Esophagus muscularis mucosa (tissue), 4 donors: ENCODE measurements around the gene TNK1. TPM values are rescaled to one million over a fixed set of nuclear protein-coding genes. Genes with fewer than 3 reads are reported as not detected.

Experiments used
- DNase-seq: peaks from one replicate; pipeline ENCODE4 v3.0.0-alpha.2; 2017; ENCODE audit errors: extremely low spot score
- H3K27ac ChIP-seq, 4 donors: fragments of 200-600 bp; sonication (generic); replicated peaks in 1 of 4; 1 replicate in 3 of 4; 2 replicates in 1 of 4; pipeline ENCODE4 v1.5.1; 2016 to 2019; ENCODE audit warnings: mild to moderate bottlenecking in 1 of 4
- H3K27me3 ChIP-seq, 4 donors: fragments of 200-600 bp; sonication (generic); one replicate each; pipeline versions ENCODE4 v1.5.1 to v1.6.0; 2016 to 2019
- H3K36me3 ChIP-seq, 4 donors: fragments of 200-600 bp; sonication (generic); one replicate each; pipeline ENCODE4 v1.5.1; 2016 to 2019
- H3K4me1 ChIP-seq, 4 donors: fragments of 200-600 bp; sonication (generic); one replicate each; pipeline ENCODE4 v1.5.1; 2016 to 2019
- H3K4me3 ChIP-seq, 4 donors: fragments of 200-600 bp; sonication (generic); 1 replicate in 2 of 4; 2 replicates in 2 of 4; pipeline ENCODE4 v1.5.1; 2016 to 2019; ENCODE audit warnings: mild to moderate bottlenecking in 4 of 4, moderate library complexity in 1 of 4
- H3K9me3 ChIP-seq, 4 donors: fragments of 200-600 bp; sonication (generic); 1 replicate in 3 of 4; 2 replicates in 1 of 4; pipeline ENCODE4 v1.5.1; 2016 to 2019
- CTCF ChIP-seq, 3 experiments: fragments of 200-600 bp in 2 of 3; fragments of 450-650 bp in 1 of 3; sonication (generic) in 2 of 3; IDR thresholded peaks; one replicate each; pipeline ENCODE4 v1.5.1; 2017 to 2019; ENCODE audit warnings: antibody characterized with exemption in 3 of 3, mild to moderate bottlenecking in 2 of 3, moderate library complexity in 1 of 3
- EP300 ChIP-seq: sonication (generic); formaldehyde crosslinking; IDR thresholded peaks from one replicate; pipeline ENCODE4 v1.6.1; 2017; ENCODE audit warnings: antibody characterized with exemption
- POLR2A ChIP-seq: fragments of 450-650 bp; IDR thresholded peaks from one replicate; pipeline ENCODE4 v1.6.1; 2017; ENCODE audit warnings: antibody characterized with exemption, moderate library complexity, mild to moderate bottlenecking, low read depth
- POLR2AphosphoS5 ChIP-seq, 2 donors: sonication (generic); formaldehyde crosslinking; IDR thresholded peaks; one replicate each; pipeline ENCODE4 v1.6.1; 2017; ENCODE audit warnings: antibody characterized with exemption in 2 of 2
- WGBS: methylation state at CpG from one replicate; pipeline ENCODE4 v1.1.5; 2018; 5-methylcytosine and 5-hydroxymethylcytosine counted together
- intact Hi-C: fragments of 100-400 bp; cut with DNase I; formaldehyde crosslinking; loops from one replicate; pipeline ENCODE4 v1.15.1; 2023
- total RNA-seq, 4 donors: library from RNA; depleted of rRNA; stranded (reverse); fragments of >200 nt; gene quantifications; one replicate each; pipeline versions ENCODE4 v1.1.0 to v1.2.1, GENCODE V29; 2016

TNK1 gene
- total RNA-seq, 4 donors from 2014 or later, result 2.9 to 7.5 (median 5.6) TPM

- Histone ChIP-seq H3K27ac (peak within 1 kb of the TSS in 1 of 4 donors; percentile 93), H3K36me3 (peaks cover 0 to 37% (median 17%) of the 10 kb centered on the region in 4 donors), H3K4me3 (no peak within 1 kb of the TSS), H3K9me3 (no peaks in the 10 kb centered on the region), H3K4me1 (peaks cover 10 to 42% (median 29%) of the 10 kb centered on the region in 4 donors), H3K27me3 (no peaks in the 10 kb centered on the region)
- no peak for DNase-seq
- 66% methylated on average over 8 of the region's 12 CpGs for WGBS
- TF ChIP-seq CTCF (IDR thresholded peaks at IDR 0.05), result no peak
- no peak for TF ChIP-seq POLR2AphosphoS5 (IDR thresholded peaks at IDR 0.05)
- TF ChIP-seq EP300, result no peak
- no peak for TF ChIP-seq POLR2A
- intact Hi-C loops, result no loop called here
Observed at GRCh38 chr17:7407485-7408251, 26.8 kb downstream of the TNK1 start, which contains the start of gene NLGN2. Gene NLGN2, plus strand, starts transcription at chr17:7407845. Its CDS starts 411 bp downstream, at chr17:7408256.

GRCh38 chr17:7408252-7408727 lies 27.4 kb downstream of the TNK1 start:
- 100% methylated on average over 3 of the region's 58 CpGs for WGBS
- no peaks in the 10 kb centered on the region for H3K9me3 ChIP-seq
- TF ChIP-seq CTCF (IDR thresholded peaks at IDR 0.05) (no peak), EP300 (no peak), POLR2AphosphoS5 (IDR thresholded peaks at IDR 0.05) (no peak), POLR2A (no peak)
- no peaks in the 10 kb centered on the region for H3K27me3 ChIP-seq
- H3K4me1 ChIP-seq, result peaks cover 4 to 36% (median 23%) of the 10 kb centered on the region in 4 donors
- H3K27ac ChIP-seq, result no peak overlapping the region
- intact Hi-C loops, result no loop called here
- H3K4me3 ChIP-seq, result no peak overlapping the region
- no peak for DNase-seq
- H3K36me3 ChIP-seq, result peaks cover 0 to 37% (median 17%) of the 10 kb centered on the region in 4 donors

- Histone ChIP-seq H3K36me3 (peaks cover 0 to 37% (median 17%) of the 10 kb centered on the region in 4 donors), H3K4me1 (peaks cover 4 to 34% (median 21%) of the 10 kb centered on the region in 4 donors), H3K4me3 (no peak overlapping the region), H3K27me3 (no peaks in the 10 kb centered on the region), H3K27ac (no peak overlapping the region), H3K9me3 (no peaks in the 10 kb centered on the region)
- TF ChIP-seq CTCF (IDR thresholded peaks at IDR 0.05) (no peak), POLR2AphosphoS5 (IDR thresholded peaks at IDR 0.05) (no peak), POLR2A (no peak), EP300 (no peak)
- intact Hi-C loops, result no loop called here
- no peak for DNase-seq
- 84% methylated on average over 5 of the region's 6 CpGs for WGBS
Observed at GRCh38 chr17:7408863-7409262, 28.0 kb downstream of the TNK1 start.

GRCh38 chr17:7409716-7410115 lies 28.8 kb downstream of the TNK1 start:
- DNase-seq, result no peak
- no peak overlapping the region for H3K27ac ChIP-seq
- TF ChIP-seq POLR2AphosphoS5 (IDR thresholded peaks at IDR 0.05) (no peak), EP300 (no peak), POLR2A (no peak), CTCF (IDR thresholded peaks at IDR 0.05) (no peak)
- H3K27me3 ChIP-seq, result no peaks in the 10 kb centered on the region
- no peaks in the 10 kb centered on the region for H3K9me3 ChIP-seq
- intact Hi-C loops, result no loop called here
- 90% methylated on average over 6 of the region's 6 CpGs for WGBS
- no peak overlapping the region for H3K4me3 ChIP-seq
- H3K36me3 ChIP-seq, result peaks cover 0 to 41% (median 19%) of the 10 kb centered on the region in 4 donors
- peaks cover 4 to 34% (median 21%) of the 10 kb centered on the region in 4 donors for H3K4me1 ChIP-seq
